Ascending aorta (tissue), 2 donors: ENCODE data around the gene E4F1. TPM values are rescaled to one million over a fixed set of nuclear protein-coding genes. Genes with fewer than 3 reads are reported as not detected.

ENCODE experiments used
- DNase-seq, 2 donors: peaks; one replicate each; pipeline ENCODE4 v3.0.0-alpha.2; 2019; ENCODE audit warnings: low spot score in 2 of 2
- H3K27ac ChIP-seq, 2 donors: fragments of 200-600 bp; sonication (generic); one replicate each; pipeline ENCODE4 v1.5.1; 2016 to 2017; ENCODE audit warnings: mild to moderate bottlenecking in 1 of 2
- H3K27me3 ChIP-seq: fragments of 200-600 bp; sonication (generic); one replicate; pipeline ENCODE4 v1.5.1; 2017
- H3K36me3 ChIP-seq, 2 donors: fragments of 200-600 bp; sonication (generic); one replicate each; pipeline ENCODE4 v1.5.1; 2016
- H3K4me1 ChIP-seq, 2 donors: fragments of 200-600 bp; sonication (generic); one replicate each; pipeline ENCODE4 v1.5.1; 2016 to 2017; ENCODE audit warnings: mild to moderate bottlenecking in 1 of 2
- H3K4me3 ChIP-seq, 2 donors: fragments of 200-600 bp; sonication (generic); one replicate each; pipeline ENCODE4 v1.5.1; 2016 to 2017; ENCODE audit warnings: mild to moderate bottlenecking in 1 of 2
- H3K9me3 ChIP-seq, 2 donors: fragments of 200-600 bp; sonication (generic); one replicate each; pipeline ENCODE4 v1.5.1; 2016
- intact Hi-C: fragments of 100-400 bp; cut with DNase I; formaldehyde crosslinking; loops from one replicate; pipeline ENCODE4 v1.15.1; 2023
- total RNA-seq: library from RNA; depleted of rRNA; stranded (reverse); fragments of >200 nt; gene quantifications from one replicate; pipeline ENCODE4 v1.1.0, GENCODE V29; 2016
- TF ChIP-seq, protein P1 (sequence below), 3 experiments: fragments of 200-600 bp in 2 of 3; fragments of 450-650 bp in 1 of 3; sonication (generic) in 2 of 3; IDR thresholded peaks; one replicate each; pipeline ENCODE4 v1.5.1; 2016 to 2019; ENCODE audit warnings: antibody characterized with exemption in 3 of 3, mild to moderate bottlenecking in 1 of 3, moderate library complexity in 1 of 3

Gene E4F1
- total RNA-seq, 1 donor from 2014 or later = 39.7 TPM

- no peak for DNase-seq
- H3K4me3 ChIP-seq = no peak overlapping the region
- H3K4me1 ChIP-seq = peaks cover 8 to 10% of the 10 kb centered on the region in 2 donors
- TF ChIP-seq, protein P1, sequence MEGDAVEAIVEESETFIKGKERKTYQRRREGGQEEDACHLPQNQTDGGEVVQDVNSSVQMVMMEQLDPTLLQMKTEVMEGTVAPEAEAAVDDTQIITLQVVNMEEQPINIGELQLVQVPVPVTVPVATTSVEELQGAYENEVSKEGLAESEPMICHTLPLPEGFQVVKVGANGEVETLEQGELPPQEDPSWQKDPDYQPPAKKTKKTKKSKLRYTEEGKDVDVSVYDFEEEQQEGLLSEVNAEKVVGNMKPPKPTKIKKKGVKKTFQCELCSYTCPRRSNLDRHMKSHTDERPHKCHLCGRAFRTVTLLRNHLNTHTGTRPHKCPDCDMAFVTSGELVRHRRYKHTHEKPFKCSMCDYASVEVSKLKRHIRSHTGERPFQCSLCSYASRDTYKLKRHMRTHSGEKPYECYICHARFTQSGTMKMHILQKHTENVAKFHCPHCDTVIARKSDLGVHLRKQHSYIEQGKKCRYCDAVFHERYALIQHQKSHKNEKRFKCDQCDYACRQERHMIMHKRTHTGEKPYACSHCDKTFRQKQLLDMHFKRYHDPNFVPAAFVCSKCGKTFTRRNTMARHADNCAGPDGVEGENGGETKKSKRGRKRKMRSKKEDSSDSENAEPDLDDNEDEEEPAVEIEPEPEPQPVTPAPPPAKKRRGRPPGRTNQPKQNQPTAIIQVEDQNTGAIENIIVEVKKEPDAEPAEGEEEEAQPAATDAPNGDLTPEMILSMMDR (IDR thresholded peaks at IDR 0.05) = no peak
- H3K27me3 ChIP-seq = peaks cover 6% of the 10 kb centered on the region
- intact Hi-C loops = no loop called here
- H3K36me3 ChIP-seq = peaks cover 51 to 53% of the 10 kb centered on the region in 2 donors
- no peak overlapping the region for H3K27ac ChIP-seq
- no peaks in the 10 kb centered on the region for H3K9me3 ChIP-seq
These were observed 12.4 kb downstream of the E4F1 start for GRCh38 chr16:2235695-2236336.

DNA sequence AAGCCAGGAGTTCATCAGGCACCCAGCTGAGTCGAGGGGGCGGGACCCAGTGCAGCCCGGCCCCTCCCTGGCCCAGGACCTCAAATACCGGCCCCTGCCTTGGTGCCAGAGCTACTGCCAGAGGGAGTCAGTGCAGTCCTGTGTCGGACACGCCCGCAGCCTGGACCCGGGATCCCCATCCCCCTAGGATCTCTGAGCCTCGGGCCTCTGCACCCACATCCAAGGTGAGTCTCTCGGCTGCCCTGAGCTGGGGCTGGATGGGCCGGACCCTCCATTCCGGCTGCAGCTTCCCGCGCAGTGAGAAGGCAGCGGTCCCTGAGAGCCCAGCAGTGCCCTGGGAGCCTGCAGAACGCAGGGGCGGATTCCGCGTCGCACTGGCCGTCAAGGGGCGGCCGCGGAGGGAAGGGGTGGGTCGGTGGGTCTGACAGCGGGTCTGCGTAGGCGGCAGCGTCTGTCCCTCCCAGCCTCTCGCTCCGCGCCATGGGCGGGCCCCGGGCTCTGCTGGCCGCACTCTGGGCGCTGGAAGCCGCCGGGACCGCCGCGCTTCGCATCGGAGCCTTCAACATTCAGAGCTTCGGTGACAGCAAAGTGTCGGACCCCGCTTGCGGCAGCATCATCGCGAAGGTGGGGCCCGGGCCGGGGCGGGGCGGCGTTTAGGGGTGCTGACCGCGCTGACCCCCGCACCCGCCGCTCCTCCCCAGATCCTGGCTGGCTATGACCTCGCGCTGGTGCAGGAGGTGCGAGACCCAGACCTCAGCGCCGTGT, 13.1 kb downstream of the E4F1 start, which contains the start of gene DNASE1L2:
TSS of gene DNASE1L2 (plus strand) at position 108 of the 765 bp plus-strand sequence. CDS start at position 481, 373 bp downstream.
- Histone ChIP-seq H3K4me3 (peak within 1 kb of the TSS in 1 of 2 donors; percentile 51), H3K27ac (no peak within 1 kb of the TSS), H3K4me1 (peaks cover 8 to 10% of the 10 kb centered on the region in 2 donors), H3K27me3 (peaks cover 6% of the 10 kb centered on the region), H3K36me3 (peaks cover 44 to 48% of the 10 kb centered on the region in 2 donors), H3K9me3 (no peaks in the 10 kb centered on the region)
- no peak for DNase-seq
- TF ChIP-seq, protein P1 (IDR thresholded peaks at IDR 0.05) = no peak
- intact Hi-C loops = no loop called here

GRCh38 chr16:2237102-2237482, 13.7 kb downstream of the E4F1 start:
- Histone ChIP-seq H3K4me3 (peak overlapping the region in 1 of 2 donors; percentile 51), H3K9me3 (no peaks in the 10 kb centered on the region), H3K27me3 (peaks cover 6% of the 10 kb centered on the region)

GRCh38 chr16:2237493-2238149, 14.2 kb downstream of the E4F1 start:
- DNase-seq = no peak
- intact Hi-C loops = no loop called here
- H3K4me3 ChIP-seq = no peak overlapping the region
- peaks cover 8 to 10% of the 10 kb centered on the region in 2 donors for H3K4me1 ChIP-seq
- H3K27ac ChIP-seq = no peak overlapping the region
- peaks cover 37 to 39% of the 10 kb centered on the region in 2 donors for H3K36me3 ChIP-seq
- no peaks in the 10 kb centered on the region for H3K9me3 ChIP-seq
- H3K27me3 ChIP-seq = peaks cover 6% of the 10 kb centered on the region
- TF ChIP-seq, protein P1 (IDR thresholded peaks at IDR 0.05) = no peak

More at GRCh38 chr16:2237102-2237482, 13.7 kb downstream of the E4F1 start:
- peaks cover 8 to 10% of the 10 kb centered on the region in 2 donors for H3K4me1 ChIP-seq
- no peak for DNase-seq
- H3K36me3 ChIP-seq = peaks cover 38 to 43% of the 10 kb centered on the region in 2 donors
- TF ChIP-seq, protein P1 (IDR thresholded peaks at IDR 0.05) = no peak
- intact Hi-C loops = no loop called here
- no peak overlapping the region for H3K27ac ChIP-seq

- intact Hi-C loops = no loop called here
- H3K9me3 ChIP-seq = no peaks in the 10 kb centered on the region
- peaks cover 37 to 38% of the 10 kb centered on the region in 2 donors for H3K36me3 ChIP-seq
- H3K4me1 ChIP-seq = peaks cover 8 to 10% of the 10 kb centered on the region in 2 donors
- DNase-seq = no peak
- peaks cover 6% of the 10 kb centered on the region for H3K27me3 ChIP-seq
- no peak overlapping the region for H3K27ac ChIP-seq
- TF ChIP-seq, protein P1 (IDR thresholded peaks at IDR 0.05) = no peak
- no peak overlapping the region for H3K4me3 ChIP-seq
These were observed 14.9 kb downstream of the E4F1 start for GRCh38 chr16:2238150-2238837.
